ENCODE data around the gene DDC.

- TF ChIP-seq CSDC2 (CRISPR knock-in tag; IDR thresholded peaks at IDR 0.05) (no peak), ZFP3 (CRISPR knock-in tag; IDR thresholded peaks at IDR 0.05) (no peak), GLIS3 (CRISPR knock-in tag; IDR thresholded peaks at IDR 0.05) (no peak), ZNF8 (CRISPR knock-in tag; IDR thresholded peaks at IDR 0.05) (no peak), ISL1 (CRISPR knock-in tag; IDR thresholded peaks at IDR 0.05) (no peak), ESRRG (CRISPR knock-in tag; IDR thresholded peaks at IDR 0.05) (no peak), ZFP30 (CRISPR knock-in tag; IDR thresholded peaks at IDR 0.05) (no peak), PATZ1 (CRISPR knock-in tag; IDR thresholded peaks at IDR 0.05; ENCODE audit: borderline replicate concordance) (no peak)
Observed at GRCh38 chr7:50567715-50568261, 2.6 kb upstream of the DDC start.
